ENCODE results near the gene CDON. TPM values are rescaled to one million over a fixed set of nuclear protein-coding genes. Genes with fewer than 3 reads are reported as not detected.

CDON gene
- total and polyA plus RNA-seq, 2 donors (not counting 1 experiment from before 2014, with no cell fraction given): 0.01 TPM; not detected in 1

DNA sequence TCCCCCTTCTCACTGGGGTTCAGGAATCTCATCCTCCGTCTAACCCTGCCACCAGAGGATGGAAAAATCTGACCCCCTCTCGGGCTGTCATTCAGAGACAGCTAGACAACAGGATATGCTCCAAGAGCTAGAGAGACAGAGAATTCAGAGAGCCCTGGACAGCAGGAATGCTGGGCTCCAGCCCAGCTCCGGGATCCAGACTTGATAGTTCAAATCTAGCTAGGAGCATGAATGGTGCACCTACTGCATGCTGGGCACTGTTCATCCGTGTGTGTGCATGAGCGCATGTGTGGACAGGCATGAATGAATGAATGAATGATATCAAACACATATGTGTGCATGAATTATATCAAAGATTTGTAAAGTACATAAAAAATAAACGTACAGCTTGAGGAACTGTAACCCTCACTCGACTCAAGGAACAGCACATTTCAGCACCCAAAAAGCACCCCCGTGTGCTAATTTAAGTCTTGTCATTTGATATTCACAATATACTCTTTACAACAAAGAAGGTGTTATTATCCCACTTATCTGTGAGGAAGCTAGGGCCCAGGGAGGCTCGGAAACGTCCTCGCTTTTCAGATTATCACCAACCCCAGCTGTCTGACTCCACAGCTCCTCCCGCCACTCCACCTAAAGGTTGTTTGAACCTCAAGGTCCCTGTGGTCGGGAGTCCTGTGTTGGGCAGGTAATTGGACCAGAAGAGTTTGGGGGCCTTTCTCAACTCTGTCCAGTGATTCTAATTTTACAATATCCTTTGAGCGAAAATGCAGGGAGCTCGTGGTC is 117.5 kb downstream of the CDON start:
- no peak for TF ChIP-seq EZH2 (IDR thresholded peaks at IDR 0.05; ENCODE audit: borderline replicate concordance, insufficient read depth, low read depth, low read length, poor library complexity, severe bottlenecking)
- no peak for TF ChIP-seq CTCF (IDR thresholded peaks at IDR 0.05)
- DNase-seq: no peak
- Mint-ChIP-seq H3K9me3 (ENCODE audit: insufficient read depth) (no peaks in the 10 kb centered on the region), H3K27ac (no peak overlapping the region), H3K4me3 (no peak overlapping the region), H3K27me3 (peaks cover 4% of the 10 kb centered on the region), H3K4me1 (no peaks in the 10 kb centered on the region)
- Histone ChIP-seq H3K9me3 (ENCODE audit: control extremely low read depth in 1 of 3, control insufficient read depth in 2 of 3, insufficient read depth in 1 of 3, low read length in 2 of 3) (no peaks in the 10 kb centered on the region), H3K27ac (ENCODE audit: low read length in 2 of 2) (no peak overlapping the region), H3K79me2 (ENCODE audit: control insufficient read depth, insufficient read depth, low read length) (no peaks in the 10 kb centered on the region), H3K4me3 (ENCODE audit: control extremely low read depth in 1 of 5, extremely low read depth in 1 of 5, insufficient read depth in 1 of 5, low read depth in 2 of 5, low read length in 4 of 5) (no peak overlapping the region), H3K27me3 (replicated peaks in 1 of 4; ENCODE audit: control extremely low read depth in 1 of 4, control insufficient read depth in 3 of 4, insufficient read depth in 4 of 4, low read length in 3 of 4) (peaks cover 0 to 4% (median 0%) of the 10 kb centered on the region in 4 experiments), H3K9ac (ENCODE audit: low read length) (no peak overlapping the region), H3K36me3 (replicated peaks in 1 of 2; ENCODE audit: control extremely low read depth in 1 of 2, control insufficient read depth in 1 of 2, extremely low read depth in 1 of 2, insufficient read depth in 2 of 2, low read length in 1 of 2) (no peaks in the 10 kb centered on the region), H4K20me1 (ENCODE audit: control insufficient read depth, insufficient read depth, low read length, poor library complexity, severe bottlenecking) (no peaks in the 10 kb centered on the region), H3K4me2 (replicated peaks; ENCODE audit: low read depth, low read length, poor library complexity, severe bottlenecking) (no peak overlapping the region), H2AFZ (ENCODE audit: insufficient read depth, low read depth, low read length, poor library complexity, severe bottlenecking) (no peak overlapping the region), H3K4me1 (ENCODE audit: control insufficient read depth in 2 of 2, insufficient read depth in 2 of 2, low read length in 2 of 2) (no peaks in the 10 kb centered on the region)
- intact Hi-C loops (cut with micrococcal nuclease): no loop called here
- ATAC-seq (ENCODE audit: low read depth): no peak
- 82% methylated on average over 4 of the region's 15 CpGs for WGBS (ENCODE audit: insufficient coverage)
- ChIA-PET POLR2A (no interaction called here), CTCF (interaction anchor here (0.6 to 1.4 kb wide), 2 partner anchors 133 to 248 kb away, joined by 3 to 4 read pairs; no protein-coding TSS in a partner anchor)

DNA sequence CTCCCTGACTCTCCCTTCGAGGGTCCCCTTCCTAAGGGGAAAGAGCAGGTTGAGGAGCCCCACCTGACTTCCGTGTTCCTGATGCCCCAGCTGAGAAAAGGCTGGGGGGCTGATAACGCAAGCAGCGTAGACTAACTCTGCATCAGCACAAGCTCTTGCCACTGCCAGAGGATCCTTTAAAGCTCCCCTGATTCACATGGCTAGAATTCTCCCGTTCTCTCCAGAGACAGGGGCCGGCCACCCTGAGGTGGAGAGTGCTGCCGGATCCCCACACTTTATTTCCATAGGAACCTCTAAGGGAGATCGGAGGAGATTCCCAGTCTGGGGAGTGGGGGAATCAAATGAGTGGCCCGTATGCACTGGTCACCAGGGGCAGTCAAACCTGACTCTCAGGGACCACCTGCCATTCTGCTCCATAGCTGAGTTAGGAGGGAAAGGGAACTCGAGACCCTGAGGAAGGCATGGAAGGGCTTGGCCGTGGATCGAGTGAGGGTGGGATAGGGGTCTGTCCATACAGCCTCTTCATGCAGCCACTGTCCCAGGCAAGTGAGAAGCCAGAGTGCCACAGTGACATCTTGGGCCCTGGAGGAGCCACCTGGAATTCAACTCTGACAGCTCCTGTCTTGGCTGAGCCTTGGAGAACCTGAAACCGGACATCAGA is 118.2 kb downstream of the CDON start:
- H3K27ac Mint-ChIP-seq: no peak overlapping the region
- no peaks in the 10 kb centered on the region for H3K9me3 Mint-ChIP-seq (ENCODE audit: insufficient read depth)
- ATAC-seq (ENCODE audit: low read depth) (no peak), DNase-seq (no peak)
- H3K4me1 Mint-ChIP-seq: no peaks in the 10 kb centered on the region
- Histone ChIP-seq H2AFZ (ENCODE audit: insufficient read depth, low read depth, low read length, poor library complexity, severe bottlenecking) (no peak overlapping the region), H3K4me3 (ENCODE audit: control extremely low read depth in 1 of 5, extremely low read depth in 1 of 5, insufficient read depth in 1 of 5, low read depth in 2 of 5, low read length in 4 of 5) (no peak overlapping the region), H3K9ac (ENCODE audit: low read length) (no peak overlapping the region), H4K20me1 (ENCODE audit: control insufficient read depth, insufficient read depth, low read length, poor library complexity, severe bottlenecking) (no peaks in the 10 kb centered on the region), H3K79me2 (ENCODE audit: control insufficient read depth, insufficient read depth, low read length) (no peaks in the 10 kb centered on the region), H3K9me3 (ENCODE audit: control extremely low read depth in 1 of 3, control insufficient read depth in 2 of 3, insufficient read depth in 1 of 3, low read length in 2 of 3) (no peaks in the 10 kb centered on the region), H3K4me1 (ENCODE audit: control insufficient read depth in 2 of 2, insufficient read depth in 2 of 2, low read length in 2 of 2) (no peaks in the 10 kb centered on the region), H3K27me3 (replicated peaks in 1 of 4; ENCODE audit: control extremely low read depth in 1 of 4, control insufficient read depth in 3 of 4, insufficient read depth in 4 of 4, low read length in 3 of 4) (peaks cover 0 to 4% (median 0%) of the 10 kb centered on the region in 4 experiments), H3K27ac (ENCODE audit: low read length in 2 of 2) (no peak overlapping the region), H3K4me2 (replicated peaks; ENCODE audit: low read depth, low read length, poor library complexity, severe bottlenecking) (no peak overlapping the region), H3K36me3 (replicated peaks in 1 of 2; ENCODE audit: control extremely low read depth in 1 of 2, control insufficient read depth in 1 of 2, extremely low read depth in 1 of 2, insufficient read depth in 2 of 2, low read length in 1 of 2) (no peaks in the 10 kb centered on the region)
- ChIA-PET CTCF (interaction anchor here (1.4 kb wide), 1 partner anchor 249 kb away, joined by 4 read pairs; no protein-coding TSS in a partner anchor), POLR2A (no interaction called here)
- H3K4me3 Mint-ChIP-seq: no peak overlapping the region
- intact Hi-C loops (cut with micrococcal nuclease): no loop called here
- peaks cover 4% of the 10 kb centered on the region for H3K27me3 Mint-ChIP-seq
- TF ChIP-seq CTCF (IDR thresholded peaks at IDR 0.05): no peak
- TF ChIP-seq EZH2 (IDR thresholded peaks at IDR 0.05; ENCODE audit: borderline replicate concordance, insufficient read depth, low read depth, low read length, poor library complexity, severe bottlenecking): no peak
- WGBS (ENCODE audit: insufficient coverage): 75% methylated on average over 10 of the region's 13 CpGs
